Aorta (tissue), 5 donors: Measurements from ENCODE around the gene ATXN7L1. TPM values are rescaled to one million over a fixed set of nuclear protein-coding genes. Genes with fewer than 3 reads are reported as not detected.
A peak's percentile ranks its signal among the peaks of the same experiment; 100 is the strongest.

Source experiments
- ATAC-seq: fragments of 200-7000 bp; cut with Tn5 transposase; one replicate; pipeline ENCODE4 v1.9.1; 2022; ENCODE audit warnings: moderate library complexity; ENCODE audit not compliant: low FRiP score
- DNase-seq, 2 donors: peaks; one replicate each; pipeline ENCODE4 v3.0.0-alpha.2; 2020
- H3K27ac ChIP-seq, 2 donors: one replicate each; pipeline ENCODE4 v1.5.1; 2013; ENCODE audit warnings: low read length in 2 of 2, mild to moderate bottlenecking in 2 of 2, moderate library complexity in 2 of 2, control low read depth in 1 of 2, inconsistent platforms in 1 of 2, low read depth in 1 of 2
- H3K27me3 ChIP-seq, 2 donors: one replicate each; pipeline ENCODE4 v1.6.1; 2013; ENCODE audit warnings: control low read depth in 1 of 2, low read length in 1 of 2, mild to moderate bottlenecking in 1 of 2, moderate library complexity in 1 of 2; ENCODE audit not compliant: insufficient read depth in 2 of 2, control insufficient read depth in 1 of 2
- H3K36me3 ChIP-seq, 2 donors: one replicate each; pipeline ENCODE4 v1.6.1; 2013; ENCODE audit warnings: control low read depth in 1 of 2, low read length in 1 of 2, mild to moderate bottlenecking in 1 of 2; ENCODE audit not compliant: insufficient read depth in 2 of 2, control insufficient read depth in 1 of 2
- H3K4me1 ChIP-seq, 2 donors: one replicate each; pipeline ENCODE4 v1.6.1; 2013; ENCODE audit warnings: low read length in 2 of 2, control low read depth in 1 of 2, mild to moderate bottlenecking in 1 of 2, moderate library complexity in 1 of 2; ENCODE audit not compliant: insufficient read depth in 2 of 2, control insufficient read depth in 1 of 2
- H3K4me3 ChIP-seq, 2 donors: one replicate each; pipeline ENCODE4 v1.5.1; 2013; ENCODE audit warnings: low read length in 2 of 2, control low read depth in 1 of 2, mild to moderate bottlenecking in 1 of 2
- H3K9me3 ChIP-seq: one replicate; pipeline ENCODE4 v1.6.1; 2013; ENCODE audit warnings: mild to moderate bottlenecking, low read length; ENCODE audit not compliant: control insufficient read depth
- WGBS, 2 donors: extraction: QIAGEN DNeasy Blood & Tissue Kit; methylation state at CpG; one replicate each; pipeline ENCODE4 v1.1.7; 2013; 5-methylcytosine and 5-hydroxymethylcytosine counted together
- intact Hi-C, 2 donors: fragments of 100-400 bp; cut with DNase I; formaldehyde crosslinking; loops; one replicate each; pipeline versions ENCODE4 v1.14.2 to v1.15.0; 2022
- polyA plus RNA-seq, 2 donors: library from polyadenylated mRNA; stranded (reverse); fragments of 200-250 nt; gene quantifications; one replicate each; pipeline ENCODE4 v1.2.3, GENCODE V29; 2013
- total RNA-seq, 2 donors: library from RNA; stranded (reverse); fragmentation: NEBNext Ultra II Directional; extraction: Animal tissue kit (Norgen Biotek cat#: 25700); gene quantifications; one replicate each; pipeline ENCODE4 v1.2.1, GENCODE V29; 2021
- donor health status: healthy with polysubstance abuse.
- donor health status: Bipolar disorder and iron deficiency.
- donor health status: DM: no; HTN: no; CAD: no.
- donor health status: DM: no; HTN: no; CAD: no.
- donor health status: DM: yes; HTN: yes; CAD: no.

The ATXN7L1 gene
- total and polyA plus RNA-seq, 4 donors: 2.5 to 20.1 (median 8.4) TPM

GRCh38 chr7:105778956-105779355 is 97.4 kb downstream of the ATXN7L1 start:
- ATAC-seq (no peak), DNase-seq (no peak)
- intact Hi-C loops: no loop called here
- 89 to 91% methylated on average over 3 of the region's 3 CpGs for WGBS, 2 donors
- no peaks in the 10 kb centered on the region for H3K9me3 ChIP-seq
- no peaks in the 10 kb centered on the region for H3K4me1 ChIP-seq
- H3K27me3 ChIP-seq: no peaks in the 10 kb centered on the region
- H3K4me3 ChIP-seq: no peak overlapping the region
- no peaks in the 10 kb centered on the region for H3K36me3 ChIP-seq
- H3K27ac ChIP-seq: no peak overlapping the region

GRCh38 chr7:105776986-105777910 is 99.2 kb downstream of the ATXN7L1 start:
- ATAC-seq: no peak
- no peak for DNase-seq
- Histone ChIP-seq H3K27ac (no peak overlapping the region), H3K9me3 (no peaks in the 10 kb centered on the region), H3K27me3 (no peaks in the 10 kb centered on the region), H3K4me3 (no peak overlapping the region), H3K36me3 (no peaks in the 10 kb centered on the region), H3K4me1 (no peaks in the 10 kb centered on the region)
- 74 to 80% methylated on average over 11 of the region's 11 CpGs for WGBS, 2 donors
- intact Hi-C loops: no loop called here

- Histone ChIP-seq H3K4me3 (no peak overlapping the region), H3K36me3 (no peaks in the 10 kb centered on the region), H3K27ac (no peak overlapping the region), H3K27me3 (no peaks in the 10 kb centered on the region), H3K9me3 (no peaks in the 10 kb centered on the region), H3K4me1 (no peaks in the 10 kb centered on the region)
- 71 to 72% methylated on average over 6 of the region's 6 CpGs for WGBS, 2 donors
- ATAC-seq (peak; percentile 89), DNase-seq (peak; percentile 71 to 77)
- intact Hi-C loops: no loop called here
Observed at GRCh38 chr7:105776068-105776790, 100.2 kb downstream of the ATXN7L1 start.

- intact Hi-C loops: no loop called here
- no peaks in the 10 kb centered on the region for H3K36me3 ChIP-seq
- DNase-seq (no peak), ATAC-seq (no peak)
- H3K27ac ChIP-seq: no peak overlapping the region
- H3K4me1 ChIP-seq: no peaks in the 10 kb centered on the region
- WGBS, 2 donors: 92 to 95% methylated on average over 6 of the region's 6 CpGs
- H3K4me3 ChIP-seq: no peak overlapping the region
- no peaks in the 10 kb centered on the region for H3K9me3 ChIP-seq
- no peaks in the 10 kb centered on the region for H3K27me3 ChIP-seq
Observed at GRCh38 chr7:105775580-105775979, 100.8 kb downstream of the ATXN7L1 start.

GRCh38 chr7:105773030-105773460 is 103.4 kb downstream of the ATXN7L1 start:
- no peak for ATAC-seq
- Histone ChIP-seq H3K27ac (no peak overlapping the region), H3K36me3 (no peaks in the 10 kb centered on the region), H3K27me3 (no peaks in the 10 kb centered on the region), H3K4me1 (peaks cover 0 to 9% of the 10 kb centered on the region in 2 donors), H3K9me3 (no peaks in the 10 kb centered on the region), H3K4me3 (no peak overlapping the region)
- intact Hi-C loops: no loop called here
- DNase-seq: no peak
- 95 to 97% methylated on average over 3 of the region's 3 CpGs for WGBS, 2 donors

- Histone ChIP-seq H3K27ac (no peak overlapping the region), H3K4me3 (no peak overlapping the region), H3K4me1 (peaks cover 0 to 9% of the 10 kb centered on the region in 2 donors), H3K9me3 (no peaks in the 10 kb centered on the region), H3K36me3 (no peaks in the 10 kb centered on the region), H3K27me3 (no peaks in the 10 kb centered on the region)
- 9 to 15% methylated on average over 9 of the region's 9 CpGs for WGBS, 2 donors
- ATAC-seq (no peak), DNase-seq (no peak)
- intact Hi-C loops: loop anchor here (10.0 kb wide), 1 partner anchor 235 kb away; no protein-coding TSS in a partner anchor
Observed at GRCh38 chr7:105769901-105770628, 106.3 kb downstream of the ATXN7L1 start.

- no peaks in the 10 kb centered on the region for H3K36me3 ChIP-seq
- H3K27ac ChIP-seq: no peak overlapping the region
- intact Hi-C loops: loop anchor here (10.0 kb wide), 1 partner anchor 236 kb away; no protein-coding TSS in a partner anchor
- no peak overlapping the region for H3K4me3 ChIP-seq
- ATAC-seq: no peak
- 97% methylated on average over 9 of the region's 9 CpGs for WGBS, 2 donors
- peaks cover 0 to 9% of the 10 kb centered on the region in 2 donors for H3K4me1 ChIP-seq
- no peaks in the 10 kb centered on the region for H3K27me3 ChIP-seq
- H3K9me3 ChIP-seq: no peaks in the 10 kb centered on the region
- no peak for DNase-seq
Observed at GRCh38 chr7:105768898-105769507, 107.4 kb downstream of the ATXN7L1 start.

- 92 to 93% methylated on average over 3 of the region's 3 CpGs for WGBS, 2 donors
- no peaks in the 10 kb centered on the region for H3K36me3 ChIP-seq
- H3K4me1 ChIP-seq: peaks cover 0 to 9% of the 10 kb centered on the region in 2 donors
- no peaks in the 10 kb centered on the region for H3K9me3 ChIP-seq
- H3K4me3 ChIP-seq: no peak overlapping the region
- ATAC-seq (no peak), DNase-seq (no peak)
- H3K27ac ChIP-seq: no peak overlapping the region
- intact Hi-C loops: loop anchor here (10.0 kb wide), 1 partner anchor 237 kb away; no protein-coding TSS in a partner anchor
- no peaks in the 10 kb centered on the region for H3K27me3 ChIP-seq
Observed at GRCh38 chr7:105768117-105768516, 108.3 kb downstream of the ATXN7L1 start.
